Naive thymus-derived CD4-positive, alpha-beta T cell (primary cell): ENCODE data around the gene RAI1. TPM values are rescaled to one million over a fixed set of nuclear protein-coding genes. Genes with fewer than 3 reads are reported as not detected.
"Not testable (repeated sequence)": the region's sequence is repeated elsewhere in the genome, so short reads cannot be mapped to it uniquely, and the experiment has no call there.

Experiments
- ATAC-seq: fragments of 150-1000 bp; cut with Tn5 transposase; 2 replicates; pipeline ENCODE4 v1.10.0; 2021; ENCODE audit warnings: mild to moderate bottlenecking, moderate library complexity
- CTCF ChIA-PET: fragments of 350-600 bp; sonication (Branson Sonifier 250); formaldehyde crosslinking; loops from one replicate; lab custom pipeline; 2021; ENCODE audit warnings: antibody characterized with exemption; lab: Charles Lee
- POLR2A ChIA-PET: fragments of 350-600 bp; sonication (Branson Sonifier 250); formaldehyde crosslinking; loops from one replicate; lab custom pipeline; 2021; ENCODE audit warnings: antibody characterized with exemption, inconsistent platforms; lab: Charles Lee
- DNase-seq, 9 donors: peaks; one replicate each; pipeline versions ENCODE4 v3.0.0 to v3.0.0-alpha.2; 2020 to 2022; ENCODE audit warnings: mixed read lengths in 1 of 9
- H3K27ac ChIP-seq: one replicate; pipeline ENCODE4 v1.7.0; 2013; ENCODE audit warnings: mild to moderate bottlenecking, low read depth, low read length, moderate library complexity
- H3K27me3 ChIP-seq, 2 donors: one replicate each; pipeline ENCODE4 v1.7.0; 2013; ENCODE audit warnings: low read length in 2 of 2, mild to moderate bottlenecking in 2 of 2, moderate library complexity in 2 of 2; ENCODE audit not compliant: control insufficient read depth in 2 of 2, insufficient read depth in 2 of 2
- H3K36me3 ChIP-seq, 3 experiments: 1 replicate in 2 of 3; 2 replicates in 1 of 3; pipeline ENCODE4 v1.7.0; 2013; ENCODE audit warnings: low read length in 3 of 3, mild to moderate bottlenecking in 3 of 3, moderate library complexity in 1 of 3; ENCODE audit not compliant: insufficient read depth in 3 of 3, control insufficient read depth in 2 of 3
- H3K4me1 ChIP-seq, 2 donors: one replicate each; pipeline ENCODE4 v1.7.0; 2013; ENCODE audit warnings: low read length in 2 of 2, mild to moderate bottlenecking in 2 of 2, moderate library complexity in 1 of 2; ENCODE audit not compliant: control insufficient read depth in 2 of 2, insufficient read depth in 2 of 2
- H3K4me3 ChIP-seq: 2 replicates; pipeline ENCODE4 v1.7.0; 2013; ENCODE audit warnings: mild to moderate bottlenecking, low read length
- H3K9me3 ChIP-seq, 3 experiments: 1 replicate in 2 of 3; 2 replicates in 1 of 3; pipeline ENCODE4 v1.7.0; 2013; ENCODE audit warnings: low read length in 3 of 3; ENCODE audit not compliant: control insufficient read depth in 2 of 3
- H3K27ac Mint-ChIP-seq, 9 donors: one replicate each; pipeline ENCODE4 v1.8.0; 2020 to 2022; ENCODE audit warnings: mixed read lengths in 9 of 9, mild to moderate bottlenecking in 8 of 9, moderate library complexity in 5 of 9, inconsistent platforms in 2 of 9
- H3K27me3 Mint-ChIP-seq, 5 donors: one replicate each; pipeline ENCODE4 v1.8.0; 2021 to 2022; ENCODE audit warnings: mixed read lengths in 5 of 5, mild to moderate bottlenecking in 1 of 5
- H3K36me3 Mint-ChIP-seq, 5 donors: one replicate each; pipeline ENCODE4 v1.8.0; 2020 to 2022; ENCODE audit warnings: mixed read lengths in 5 of 5, mild to moderate bottlenecking in 3 of 5, inconsistent platforms in 1 of 5
- H3K4me1 Mint-ChIP-seq, 7 donors: one replicate each; pipeline ENCODE4 v1.8.0; 2020 to 2022; ENCODE audit warnings: mixed read lengths in 7 of 7, mild to moderate bottlenecking in 3 of 7, inconsistent platforms in 1 of 7
- H3K4me3 Mint-ChIP-seq, 10 donors: one replicate each; pipeline ENCODE4 v1.8.0; 2020 to 2022; ENCODE audit warnings: mild to moderate bottlenecking in 10 of 10, mixed read lengths in 10 of 10, moderate library complexity in 6 of 10, inconsistent platforms in 2 of 10
- H3K9me3 Mint-ChIP-seq, 11 donors: one replicate each; pipeline ENCODE4 v1.8.0; 2020 to 2022; ENCODE audit warnings: mixed read lengths in 11 of 11, mild to moderate bottlenecking in 4 of 11, inconsistent platforms in 1 of 11, moderate library complexity in 1 of 11
- intact Hi-C, 2 donors: fragments of 100-400 bp; cut with micrococcal nuclease; formaldehyde crosslinking; loops; one replicate each; pipeline ENCODE4 v1.15.1; 2023
- polyA plus RNA-seq, 2 donors: library from polyadenylated mRNA; unstranded; fragments of 300-500 nt; fragmentation: Illumina TruSeq; gene quantifications; one replicate each; pipeline ENCODE4 v1.2.3, GENCODE V29; 2021
- total RNA-seq, 6 experiments: library from RNA in 5 of 6; stranded (reverse) in 5 of 6; gene quantifications; 1 replicate in 5 of 6; 2 replicates in 1 of 6; pipeline ENCODE4 v1.2.3 and lab custom pipeline; 2021 to 2026

Gene RAI1
- total and polyA plus RNA-seq, 7 experiments from 2014 or later, result 2.0 to 46.2 (median 21.2) TPM

DNA sequence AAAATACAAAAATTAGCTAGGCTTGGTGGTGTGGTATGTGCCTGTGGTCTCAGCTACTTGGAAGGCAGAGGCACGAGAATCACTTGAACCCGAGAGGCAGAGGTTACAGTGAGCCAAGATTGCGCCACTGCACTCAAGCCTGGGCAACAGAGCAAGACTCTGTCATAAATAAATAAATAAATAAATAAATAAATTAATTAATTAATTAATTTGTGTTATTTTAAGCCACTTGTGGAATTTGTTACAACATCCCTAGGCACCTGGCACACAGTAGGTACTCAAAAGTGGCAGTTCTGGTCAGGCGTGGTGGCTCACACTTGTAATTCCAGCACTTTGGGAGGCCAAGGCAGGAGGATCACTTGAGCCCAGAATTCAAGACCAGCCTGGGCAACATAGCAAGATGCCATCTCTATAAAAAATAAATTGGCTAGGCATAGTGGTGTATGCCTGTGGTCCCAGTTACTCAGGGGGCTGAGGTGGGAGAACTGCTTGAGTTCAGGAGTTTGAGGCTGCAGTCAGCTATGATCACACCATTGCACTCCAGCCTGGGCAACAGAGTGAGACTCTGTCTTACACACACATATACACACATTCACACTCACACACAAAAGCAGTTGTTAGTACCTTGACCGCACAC, 3.1 kb upstream of the RAI1 start:
- DNase-seq, H3K36me3 Mint-ChIP-seq, H3K36me3 ChIP-seq, H3K27ac ChIP-seq, H3K9me3 Mint-ChIP-seq, H3K4me3 ChIP-seq, H3K9me3 ChIP-seq, H3K27me3 ChIP-seq, ATAC-seq, intact Hi-C loops, POLR2A ChIA-PET: not testable (repeated sequence)
- peak overlapping the region in 1 of 10 donors; percentile 4 for H3K4me3 Mint-ChIP-seq
- H3K4me1 ChIP-seq, result peaks cover 2 to 18% of the 10 kb centered on the region in 2 donors
- CTCF ChIA-PET, result interaction anchor here (1.0 to 3.5 kb wide), 5 partner anchors 14 to 355 kb away, joined by 3 to 22 read pairs (median 8); no protein-coding TSS in a partner anchor
- H3K27me3 Mint-ChIP-seq, result peaks cover 0 to 24% (median 0%) of the 10 kb centered on the region in 5 donors
- peak overlapping the region in 1 of 9 donors; percentile 53 for H3K27ac Mint-ChIP-seq
- H3K4me1 Mint-ChIP-seq, result peaks cover 14 to 35% (median 31%) of the 10 kb centered on the region in 7 donors

GRCh38 chr17:17679243-17679642, 2.0 kb upstream of the RAI1 start:
- intact Hi-C loops, result no loop called here
- POLR2A ChIA-PET, result interaction anchor here (0.6 to 5.3 kb wide), 5 partner anchors 14 to 294 kb away, joined by 3 to 47 read pairs (median 3); partner anchors contain the start of gene DRC3
- H3K27ac Mint-ChIP-seq, result peak overlapping the region in 2 of 9 donors; percentile 31 to 36

GRCh38 chr17:17679748-17680147, 1.5 kb upstream of the RAI1 start:
- ATAC-seq, result no peak
- CTCF ChIA-PET, result interaction anchor here (0.6 to 3.5 kb wide), 16 partner anchors 9 to 358 kb away, joined by 3 to 22 read pairs (median 4); no protein-coding TSS in a partner anchor
- peaks cover 16 to 39% (median 35%) of the 10 kb centered on the region in 7 donors for H3K4me1 Mint-ChIP-seq

More at GRCh38 chr17:17679243-17679642, 2.0 kb upstream of the RAI1 start:
- Histone ChIP-seq H3K27me3 (no peaks in the 10 kb centered on the region), H3K4me1 (peaks cover 7 to 18% of the 10 kb centered on the region in 2 donors), H3K9me3 (no peaks in the 10 kb centered on the region), H3K36me3 (peaks cover 0 to 4% (median 0%) of the 10 kb centered on the region in 3 experiments), H3K27ac (no peak overlapping the region), H3K4me3 (no peak overlapping the region)
- H3K4me3 Mint-ChIP-seq, result peak overlapping the region in 5 of 10 donors; percentile 13 to 73 (median 34)
- peaks cover 15 to 36% (median 34%) of the 10 kb centered on the region in 7 donors for H3K4me1 Mint-ChIP-seq
- CTCF ChIA-PET, result interaction anchor here (0.6 to 3.5 kb wide), 12 partner anchors 13 to 359 kb away, joined by 3 to 22 read pairs (median 4); no protein-coding TSS in a partner anchor
- DNase-seq (no peak), ATAC-seq (no peak)
- peaks cover 0 to 16% (median 0%) of the 10 kb centered on the region in 5 donors for H3K27me3 Mint-ChIP-seq
- H3K9me3 Mint-ChIP-seq, result peaks cover 0 to 2% (median 0%) of the 10 kb centered on the region in 11 donors
- no peaks in the 10 kb centered on the region for H3K36me3 Mint-ChIP-seq

GRCh38 chr17:17680477-17681186, 626 bp upstream of the RAI1 start:
- no peaks in the 10 kb centered on the region for H3K27me3 ChIP-seq
- peaks cover 0 to 4% (median 0%) of the 10 kb centered on the region in 3 experiments for H3K36me3 ChIP-seq
- DNase-seq (no peak), ATAC-seq (no peak)
- peaks cover 16 to 44% (median 38%) of the 10 kb centered on the region in 7 donors for H3K4me1 Mint-ChIP-seq
- H3K27ac ChIP-seq, result peak overlapping the region; percentile 93
- intact Hi-C loops, result loop anchor here (1.0 to 5.0 kb wide), 14 partner anchors 43 to 544 kb away; partner anchors contain the start of genes DRC3 (in 2 of the 2), TOM1L2 (in 2 of the 2), LLGL1 (in 1 of the 2) and SREBF1 (in 1 of the 2)
- peaks cover 7 to 20% of the 10 kb centered on the region in 2 donors for H3K4me1 ChIP-seq
- no peak overlapping the region for H3K4me3 ChIP-seq
- H3K27ac Mint-ChIP-seq, result peak overlapping the region in 7 of 9 donors; percentile 4 to 89 (median 66)
- H3K4me3 Mint-ChIP-seq, result peak overlapping the region; percentile 41 to 92 (median 62)
- peaks cover 0 to 2% (median 0%) of the 10 kb centered on the region in 11 donors for H3K9me3 Mint-ChIP-seq
- no peaks in the 10 kb centered on the region for H3K9me3 ChIP-seq
- peaks cover 0 to under 1% (median 0%) of the 10 kb centered on the region in 5 donors for H3K36me3 Mint-ChIP-seq
- peaks cover 0 to 16% (median 0%) of the 10 kb centered on the region in 5 donors for H3K27me3 Mint-ChIP-seq
- ChIA-PET POLR2A (interaction anchor here (1.1 to 5.3 kb wide), 4 partner anchors 13 to 292 kb away, joined by 3 to 47 read pairs (median 4); partner anchors contain the start of gene DRC3), CTCF (interaction anchor here (0.7 to 3.5 kb wide), 12 partner anchors 8 to 378 kb away, joined by 3 to 22 read pairs (median 4); no protein-coding TSS in a partner anchor)

More at GRCh38 chr17:17679748-17680147, 1.5 kb upstream of the RAI1 start:
- no peak for DNase-seq
- no peak overlapping the region for H3K27ac ChIP-seq
- H3K27me3 ChIP-seq, result no peaks in the 10 kb centered on the region
- H3K36me3 Mint-ChIP-seq, result no peaks in the 10 kb centered on the region
- H3K9me3 ChIP-seq, result no peaks in the 10 kb centered on the region
- peak overlapping the region in 2 of 9 donors; percentile 31 to 36 for H3K27ac Mint-ChIP-seq
- intact Hi-C loops, result loop anchor here (2.0 to 5.0 kb wide), 4 partner anchors 48 to 545 kb away; partner anchors contain the start of genes DRC3 (in 1 of the 2), LLGL1 (in 1 of the 2) and TOM1L2 (in 1 of the 2)
- H3K4me3 ChIP-seq, result no peak overlapping the region
- peaks cover 0 to 2% (median 0%) of the 10 kb centered on the region in 11 donors for H3K9me3 Mint-ChIP-seq
- peaks cover 0 to 16% (median 0%) of the 10 kb centered on the region in 5 donors for H3K27me3 Mint-ChIP-seq
- H3K4me1 ChIP-seq, result peaks cover 7 to 18% of the 10 kb centered on the region in 2 donors
- peak overlapping the region in 1 of 10 donors; percentile 73 for H3K4me3 Mint-ChIP-seq
- POLR2A ChIA-PET, result interaction anchor here (1.1 to 5.3 kb wide), 4 partner anchors 14 to 293 kb away, joined by 3 to 47 read pairs (median 4); partner anchors contain the start of gene DRC3
- H3K36me3 ChIP-seq, result peaks cover 0 to 4% (median 0%) of the 10 kb centered on the region in 3 experiments

DNA sequence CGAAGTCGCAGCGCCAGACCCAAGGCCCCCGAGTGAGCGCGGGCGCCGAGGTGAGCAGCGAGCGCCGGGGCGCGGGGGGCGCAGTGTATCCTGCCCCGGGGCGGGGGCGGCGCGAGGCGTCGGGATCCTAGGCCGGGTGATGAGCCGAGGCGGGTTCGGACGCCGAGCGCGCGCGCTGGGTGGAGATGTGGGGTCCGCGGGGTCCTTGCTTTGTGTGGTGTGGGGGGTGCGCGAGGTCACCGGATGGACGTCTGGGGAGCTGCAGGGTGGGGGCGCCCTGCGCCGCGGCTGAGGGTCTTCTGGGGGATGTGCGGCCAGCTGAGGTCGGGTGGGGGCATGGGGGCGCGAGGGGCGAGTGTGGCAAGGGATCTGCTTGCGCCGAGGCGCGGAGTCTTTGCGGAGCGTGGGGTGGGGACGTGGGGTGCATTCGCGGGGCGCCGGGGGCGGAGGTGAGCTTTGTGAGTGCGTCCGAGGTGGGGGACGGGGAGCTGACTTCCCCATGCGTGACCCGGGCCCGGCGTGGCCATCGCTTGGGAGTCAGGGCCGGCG, 560 bp downstream of the RAI1 start:
- peaks cover 18 to 42% (median 32%) of the 10 kb centered on the region in 7 donors for H3K4me1 Mint-ChIP-seq
- H3K27me3 Mint-ChIP-seq, result peaks cover 0 to 16% (median 0%) of the 10 kb centered on the region in 5 donors
- intact Hi-C loops, result loop anchor here (1.0 to 5.0 kb wide), 18 partner anchors 12 to 543 kb away; partner anchors contain the start of genes DRC3 (in 2 of the 2), TOM1L2 (in 2 of the 2), ATPAF2 (in 1 of the 2) and GID4 (in 1 of the 2)
- DNase-seq (peak; percentile 16 to 61 (median 33)), ATAC-seq (peak; percentile 43)
- ChIA-PET CTCF (interaction anchor here (0.7 to 3.5 kb wide), 12 partner anchors 9 to 276 kb away, joined by 3 to 22 read pairs (median 4); no protein-coding TSS in a partner anchor), POLR2A (interaction anchor here (0.6 to 5.3 kb wide), 6 partner anchors 12 to 354 kb away, joined by 3 to 47 read pairs (median 4); no protein-coding TSS in a partner anchor)
- Histone ChIP-seq H3K9me3 (no peaks in the 10 kb centered on the region), H3K4me3 (peak overlapping the region; percentile 62), H3K36me3 (peaks cover 0 to 4% (median 0%) of the 10 kb centered on the region in 3 experiments), H3K27ac (peak overlapping the region; percentile 93), H3K27me3 (no peaks in the 10 kb centered on the region), H3K4me1 (peaks cover 7 to 12% of the 10 kb centered on the region in 2 donors)
- peaks cover 0 to 2% (median 0%) of the 10 kb centered on the region in 11 donors for H3K9me3 Mint-ChIP-seq
- H3K36me3 Mint-ChIP-seq, result peaks cover 0 to 5% (median 0%) of the 10 kb centered on the region in 5 donors
- peak overlapping the region; percentile 84 to 92 (median 89) for H3K4me3 Mint-ChIP-seq
- peak overlapping the region in 6 of 9 donors; percentile 36 to 90 (median 80) for H3K27ac Mint-ChIP-seq
